Lower lobe of right lung (tissue), 2 donors: ENCODE results near the gene TMEM121. TPM values are rescaled to one million over a fixed set of nuclear protein-coding genes. Genes with fewer than 3 reads are reported as not detected.

Experiments
- ATAC-seq, 2 donors: fragments of 200-7000 bp; cut with Tn5 transposase; one replicate each; pipeline ENCODE4 v1.9.1; 2020 to 2022; ENCODE audit warnings: mild to moderate bottlenecking in 2 of 2, moderate library complexity in 2 of 2
- DNase-seq: peaks from one replicate; pipeline ENCODE4 v3.0.0-alpha.2; 2020
- H3K27ac ChIP-seq: fragments of 200-600 bp; one replicate; pipeline ENCODE4 v1.8.0; 2022
- H3K27me3 ChIP-seq: fragments of 200-600 bp; one replicate; pipeline ENCODE4 v1.8.0; 2022; ENCODE audit warnings: low read depth
- H3K36me3 ChIP-seq: fragments of 200-600 bp; one replicate; pipeline ENCODE4 v1.8.0; 2022; ENCODE audit warnings: mild to moderate bottlenecking
- H3K4me1 ChIP-seq: fragments of 200-600 bp; one replicate; pipeline ENCODE4 v1.8.0; 2022
- H3K4me3 ChIP-seq: fragments of 200-600 bp; one replicate; pipeline ENCODE4 v1.8.0; 2022; ENCODE audit warnings: mild to moderate bottlenecking
- H3K9me3 ChIP-seq: fragments of 200-600 bp; one replicate; pipeline ENCODE4 v1.8.0; 2022
- CTCF ChIP-seq: fragments of 200-600 bp; IDR thresholded peaks from one replicate; pipeline ENCODE4 v1.8.0; 2022; ENCODE audit warnings: antibody characterized with exemption, mild to moderate bottlenecking
- intact Hi-C: fragments of 100-400 bp; cut with DNase I; formaldehyde crosslinking; loops from one replicate; pipeline ENCODE4 v1.11.0; 2022
- total RNA-seq: library from RNA; stranded (reverse); fragmentation: NEBNext Ultra II Directional; extraction: Animal tissue kit (Norgen Biotek cat#: 25700); gene quantifications from one replicate; pipeline ENCODE4 v1.2.1, GENCODE V29; 2021
- donor health status: DM: no; HTN: yes; CAD: no; lungs with severe emphysema.

The TMEM121 gene
- total RNA-seq, 1 donor from 2014 or later = 3.0 TPM

DNA sequence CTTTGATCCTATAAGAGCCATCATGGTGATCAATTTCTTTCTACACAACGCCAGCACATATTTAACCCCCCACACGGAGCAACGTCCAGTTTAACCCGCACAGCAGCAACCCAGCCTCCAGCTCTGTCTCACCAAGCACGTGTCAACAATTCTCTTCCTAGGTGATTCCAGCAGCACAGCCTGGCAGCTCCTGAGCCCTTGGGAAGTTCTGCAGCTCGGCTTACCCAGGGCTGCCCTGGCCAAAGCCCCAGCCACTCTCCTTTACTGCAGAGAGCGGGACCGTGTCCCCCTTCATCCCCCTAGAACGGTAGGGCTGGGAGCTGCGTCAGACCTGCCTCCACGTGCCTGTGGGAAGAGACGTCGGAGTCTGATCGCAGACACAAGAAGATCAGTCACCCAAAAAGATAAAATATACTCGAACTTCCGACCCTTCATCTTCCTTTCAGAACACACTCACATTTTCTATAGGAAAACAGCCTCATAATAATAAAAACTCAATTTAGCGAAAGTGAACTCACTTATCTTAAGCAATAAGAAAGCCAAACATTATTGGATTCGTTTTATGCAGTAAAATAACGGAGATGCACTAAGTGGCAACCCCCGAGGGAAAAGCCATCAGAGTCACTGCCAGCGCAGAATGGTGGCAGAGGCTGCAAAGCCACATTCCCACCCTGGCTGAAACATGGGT is 7.6 kb downstream of the TMEM121 start:
- Histone ChIP-seq H3K4me1 (peaks cover 18% of the 10 kb centered on the region), H3K4me3 (no peak overlapping the region), H3K36me3 (no peaks in the 10 kb centered on the region), H3K27me3 (peaks cover 40% of the 10 kb centered on the region), H3K9me3 (no peaks in the 10 kb centered on the region), H3K27ac (no peak overlapping the region)
- ATAC-seq (no peak), DNase-seq (no peak)
- no peak for TF ChIP-seq CTCF
- intact Hi-C loops = no loop called here

GRCh38 chr14:105534586-105534985 is 8.2 kb downstream of the TMEM121 start:
- no peaks in the 10 kb centered on the region for H3K36me3 ChIP-seq
- ATAC-seq (no peak), DNase-seq (no peak)
- peaks cover 36% of the 10 kb centered on the region for H3K27me3 ChIP-seq
- no peaks in the 10 kb centered on the region for H3K9me3 ChIP-seq
- TF ChIP-seq CTCF = no peak
- peaks cover 12% of the 10 kb centered on the region for H3K4me1 ChIP-seq
- no peak overlapping the region for H3K4me3 ChIP-seq
- H3K27ac ChIP-seq = no peak overlapping the region
- intact Hi-C loops = no loop called here

DNA sequence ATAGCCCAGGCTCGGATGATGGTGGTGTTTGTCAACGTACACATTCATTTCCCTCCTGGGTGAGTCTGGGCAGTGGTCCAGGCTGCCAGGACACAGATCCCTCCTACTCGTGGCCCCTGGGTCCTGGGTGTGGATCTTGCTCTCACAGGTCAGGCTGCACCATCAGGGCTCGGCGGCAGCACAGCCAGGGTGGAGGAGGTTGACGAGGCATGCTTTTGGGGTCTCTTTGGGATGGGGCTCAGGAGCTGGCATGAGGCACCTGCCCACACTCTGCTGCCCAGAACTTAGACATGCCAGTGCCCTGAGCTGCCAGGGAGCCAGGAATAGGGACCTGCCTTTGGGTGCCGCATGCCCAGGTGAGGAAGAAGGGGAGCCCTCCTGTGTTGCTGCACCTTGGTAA is 9.7 kb downstream of the TMEM121 start:
- Histone ChIP-seq H3K27ac (no peak overlapping the region), H3K27me3 (peaks cover 30% of the 10 kb centered on the region), H3K9me3 (no peaks in the 10 kb centered on the region), H3K4me1 (peaks cover 5% of the 10 kb centered on the region), H3K4me3 (no peak overlapping the region), H3K36me3 (no peaks in the 10 kb centered on the region)
- ATAC-seq (no peak), DNase-seq (no peak)
- intact Hi-C loops = no loop called here
- no peak for TF ChIP-seq CTCF

DNA sequence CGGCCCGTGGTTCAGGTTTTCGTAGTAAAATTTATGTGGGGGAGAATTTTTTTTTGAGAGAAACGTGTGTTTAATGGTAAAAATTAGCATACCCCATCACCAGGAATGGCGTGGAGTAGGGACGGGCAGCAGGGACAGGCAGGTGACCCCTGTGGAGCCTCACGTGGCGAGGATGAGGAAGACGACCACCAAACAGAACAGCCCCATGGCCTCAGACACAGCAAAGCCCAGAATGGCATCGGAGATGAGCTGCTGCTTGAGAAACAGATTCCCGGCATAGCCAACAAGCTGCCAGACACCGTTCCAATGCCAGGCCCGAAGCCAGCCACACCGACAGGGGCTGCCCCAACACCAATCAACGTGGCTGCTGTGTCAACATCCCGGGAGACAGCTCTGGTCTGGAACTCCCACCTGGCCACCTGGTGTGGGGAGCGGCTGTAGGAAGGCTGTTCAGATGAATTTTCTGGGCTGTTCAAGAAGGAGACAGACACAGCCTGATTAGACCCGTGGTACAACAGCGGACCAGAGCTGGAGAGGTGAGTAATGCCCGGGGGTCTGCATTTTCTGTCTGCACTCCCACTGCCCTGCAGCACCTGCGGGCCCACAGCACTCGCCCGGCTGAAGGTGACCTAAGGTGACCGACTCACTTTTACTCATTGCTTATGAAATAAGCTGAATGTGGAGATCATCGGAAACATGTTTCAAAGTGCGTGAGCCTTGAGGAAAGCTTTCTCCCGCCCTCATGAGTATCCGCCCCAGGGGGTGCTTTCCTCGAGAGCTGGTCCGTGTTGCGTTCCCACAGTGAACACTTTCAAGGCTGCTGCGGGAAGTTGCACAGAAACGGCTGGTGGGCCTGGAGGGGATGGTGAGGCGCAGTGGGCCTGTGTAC is 10.6 kb downstream of the TMEM121 start:
- H3K27me3 ChIP-seq = peaks cover 30% of the 10 kb centered on the region
- H3K36me3 ChIP-seq = no peaks in the 10 kb centered on the region
- H3K4me3 ChIP-seq = no peak overlapping the region
- H3K9me3 ChIP-seq = no peaks in the 10 kb centered on the region
- H3K27ac ChIP-seq = no peak overlapping the region
- ATAC-seq = no peak
- H3K4me1 ChIP-seq = peaks cover 5% of the 10 kb centered on the region
- intact Hi-C loops = no loop called here
- no peak for DNase-seq
- TF ChIP-seq CTCF = no peak

DNA sequence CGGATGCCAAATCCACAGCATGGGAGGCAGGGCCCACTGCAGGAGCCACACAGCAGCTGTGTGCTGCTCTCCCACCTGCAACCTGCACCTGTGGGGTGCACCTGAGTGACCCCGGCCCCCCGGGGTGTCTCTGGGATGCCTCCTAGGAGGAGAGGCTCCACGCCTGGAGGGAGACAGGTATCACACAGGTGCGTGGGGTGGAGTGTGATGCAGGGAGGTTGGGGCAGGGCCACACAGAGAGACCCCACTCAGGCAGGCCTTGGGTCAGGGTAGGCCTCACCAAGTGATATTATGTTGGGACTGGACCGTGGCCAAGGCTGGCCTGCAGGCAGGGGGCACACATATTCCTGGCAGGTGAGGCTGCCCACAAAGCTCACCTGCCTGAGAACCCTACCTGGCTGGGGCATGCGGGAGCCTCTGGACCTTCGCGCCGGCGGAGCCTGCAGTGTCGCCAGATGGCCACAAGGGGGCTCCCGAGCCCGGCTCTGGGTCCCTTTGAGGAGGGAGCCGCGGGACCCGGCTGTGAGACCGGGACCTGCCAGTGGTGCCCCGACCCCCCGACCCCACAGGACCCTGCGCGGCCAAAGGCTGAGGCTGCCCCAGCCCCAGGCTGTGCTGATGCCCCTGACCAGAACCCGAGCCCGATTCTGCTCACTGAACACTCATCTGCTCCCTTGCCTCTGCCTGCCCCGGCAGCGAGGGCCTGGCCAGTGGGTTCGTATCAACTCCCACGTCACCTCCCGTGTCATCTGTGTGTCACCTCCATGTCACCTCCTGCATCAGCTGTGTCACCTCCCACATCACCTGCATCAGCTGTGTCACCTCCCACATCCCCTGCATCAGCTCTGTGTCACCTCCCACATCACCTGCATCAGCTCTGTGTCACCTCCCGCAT is 11.4 kb downstream of the TMEM121 start:
- peak; percentile 78 for DNase-seq
- intact Hi-C loops = no loop called here
- peaks cover under 1% of the 10 kb centered on the region for H3K9me3 ChIP-seq
- H3K27ac ChIP-seq = no peak overlapping the region
- peaks cover 30% of the 10 kb centered on the region for H3K27me3 ChIP-seq
- ATAC-seq = peak; percentile 77 to 84
- peak; percentile 99 for TF ChIP-seq CTCF
- H3K4me3 ChIP-seq = no peak overlapping the region
- peaks cover 5% of the 10 kb centered on the region for H3K4me1 ChIP-seq
- H3K36me3 ChIP-seq = no peaks in the 10 kb centered on the region
